Mucosa of gallbladder (tissue), 1 donor: ENCODE results near the gene SLC2A4RG. TPM values are rescaled to one million over a fixed set of nuclear protein-coding genes. Genes with fewer than 3 reads are reported as not detected.

Experiments
- DNase-seq: peaks from one replicate; pipeline ENCODE4 v3.0.0-alpha.2; 2020; ENCODE audit warnings: low spot score
- total RNA-seq: library from RNA; stranded (reverse); gene quantifications from one replicate; pipeline ENCODE4 v1.2.1, GENCODE V29; 2021
- donor health status: DM: no; HTN: no; CAD: no.

Gene SLC2A4RG
- total RNA-seq, 1 donor from 2014 or later, result 93.6 TPM

GRCh38 chr20:63752411-63753101, 13.0 kb downstream of the SLC2A4RG start:
- DNase-seq, result no peak

- no peak for DNase-seq
Observed at GRCh38 chr20:63753381-63753780, 13.8 kb downstream of the SLC2A4RG start.

- DNase-seq, result no peak
Observed at GRCh38 chr20:63754008-63754407, 14.4 kb downstream of the SLC2A4RG start.

GRCh38 chr20:63755933-63756647, 16.5 kb downstream of the SLC2A4RG start:
- no peak for DNase-seq

- DNase-seq, result no peak
Observed at GRCh38 chr20:63756648-63756991, 17.0 kb downstream of the SLC2A4RG start.

- no peak for DNase-seq
Observed at GRCh38 chr20:63758152-63758551, 18.6 kb downstream of the SLC2A4RG start.

- no peak for DNase-seq
Observed at GRCh38 chr20:63759377-63759901, 19.9 kb downstream of the SLC2A4RG start.

- DNase-seq, result no peak
Observed at GRCh38 chr20:63765082-63765873, 25.7 kb downstream of the SLC2A4RG start.

GRCh38 chr20:63765902-63766301, 26.3 kb downstream of the SLC2A4RG start:
- no peak for DNase-seq

GRCh38 chr20:63766695-63767426, 27.3 kb downstream of the SLC2A4RG start:
- no peak for DNase-seq

- DNase-seq, result no peak
Observed at GRCh38 chr20:63767456-63767855, 27.9 kb downstream of the SLC2A4RG start.

- DNase-seq, result no peak
Observed at GRCh38 chr20:63767886-63768285, 28.3 kb downstream of the SLC2A4RG start.

- no peak for DNase-seq
Observed at GRCh38 chr20:63768591-63769515, 29.3 kb downstream of the SLC2A4RG start.

- DNase-seq, result no peak
Observed at GRCh38 chr20:63769891-63770474, 30.4 kb downstream of the SLC2A4RG start.

- DNase-seq, result no peak
Observed at GRCh38 chr20:63771046-63771707, 31.6 kb downstream of the SLC2A4RG start.

GRCh38 chr20:63772781-63773518, 33.4 kb downstream of the SLC2A4RG start:
- no peak for DNase-seq

GRCh38 chr20:63773571-63774241, 34.1 kb downstream of the SLC2A4RG start:
- DNase-seq, result no peak

- no peak for DNase-seq
Observed at GRCh38 chr20:63774306-63774705, 34.7 kb downstream of the SLC2A4RG start.
